GM21526 (cell line): ENCODE measurements around the gene CDKAL1.
"Not testable (repeated sequence)": the region's sequence is repeated elsewhere in the genome, so short reads cannot be mapped to it uniquely, and the experiment has no call there.

ENCODE experiments used
- ATAC-seq: cut with Tn5 transposase; IDR thresholded peaks from one replicate; pipeline ENCODE4 v1.9.1; 2021; ENCODE audit warnings: moderate library complexity; ENCODE audit not compliant: unreplicated experiment, low FRiP score

CDKAL1 gene

GRCh38 chr6:21034345-21034744, 500.1 kb downstream of the CDKAL1 start:
- no peak for ATAC-seq

GRCh38 chr6:21037453-21037852, 503.2 kb downstream of the CDKAL1 start:
- peak; percentile 75 for ATAC-seq

DNA sequence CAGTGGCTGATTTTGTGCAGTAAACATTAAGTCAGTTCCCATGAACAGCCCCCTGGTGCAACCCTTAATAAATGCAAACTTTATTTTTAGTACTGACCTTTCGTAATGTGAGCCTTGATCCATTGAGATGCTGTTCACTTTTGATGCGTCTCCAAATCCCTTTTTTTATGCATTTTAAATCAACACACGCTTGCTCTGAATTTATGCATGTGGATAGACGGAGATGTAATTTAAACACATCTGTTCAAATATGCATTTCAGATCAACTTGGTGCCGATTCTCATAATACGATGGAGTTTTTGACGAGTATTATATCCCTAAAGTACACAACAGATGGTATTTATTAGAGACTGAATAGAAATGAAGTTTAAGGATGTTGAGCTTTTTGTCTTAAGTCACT, 505.7 kb downstream of the CDKAL1 start:
- no peak for ATAC-seq

DNA sequence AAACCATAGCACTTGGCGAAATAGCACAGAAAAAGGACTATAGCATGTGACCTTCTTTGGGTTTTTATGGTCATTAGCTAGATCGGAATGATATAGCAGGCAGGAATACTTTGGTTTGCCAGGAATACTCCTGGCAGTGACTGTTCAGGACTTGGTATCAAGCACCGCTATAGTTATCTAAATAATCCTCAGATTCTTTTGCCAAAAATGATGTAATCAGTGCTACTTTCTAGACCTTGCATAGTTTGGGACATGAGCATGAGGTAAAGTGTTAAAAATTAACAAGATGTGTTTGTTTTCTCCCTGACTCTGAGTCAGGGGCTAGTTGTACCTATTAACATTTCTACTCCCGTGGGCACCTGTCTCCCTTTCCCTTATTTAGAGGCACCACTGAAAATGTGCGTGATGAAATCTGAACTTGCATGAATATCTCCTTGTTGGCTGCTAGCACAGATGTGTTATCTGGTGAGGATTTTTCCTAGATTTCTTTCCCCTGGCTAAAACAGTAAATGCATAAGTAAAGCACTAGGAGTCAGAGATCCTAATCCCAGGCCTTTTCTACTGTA, 511.0 kb downstream of the CDKAL1 start:
- no peak for ATAC-seq

- ATAC-seq = no peak
These were observed 512.0 kb downstream of the CDKAL1 start for GRCh38 chr6:21046276-21046675.

- ATAC-seq = no peak
These were observed 513.8 kb downstream of the CDKAL1 start for GRCh38 chr6:21048047-21048446.

GRCh38 chr6:21049148-21049547, 514.9 kb downstream of the CDKAL1 start:
- ATAC-seq = no peak

- ATAC-seq = no peak
These were observed 515.3 kb downstream of the CDKAL1 start for GRCh38 chr6:21049572-21049971.

DNA sequence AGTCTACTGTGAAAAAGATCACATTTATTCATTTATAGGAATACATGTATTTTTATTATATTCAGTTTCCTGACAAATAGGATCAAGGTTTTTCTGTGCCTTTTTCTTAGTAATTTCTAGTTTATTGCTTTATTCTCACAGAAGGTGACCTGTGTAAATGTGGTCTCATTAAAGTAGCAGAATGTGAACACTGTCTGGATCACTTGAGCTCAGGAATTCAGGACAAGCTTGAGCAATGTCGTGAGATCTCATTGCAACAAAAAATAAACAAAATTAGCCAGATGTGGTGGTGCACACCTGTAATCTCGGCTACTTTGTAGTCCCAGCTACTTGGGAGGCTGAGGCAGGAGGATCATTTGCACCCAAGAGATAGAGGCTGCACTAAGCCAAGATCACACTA, 516.7 kb downstream of the CDKAL1 start:
- ATAC-seq = no peak

GRCh38 chr6:21051777-21052176, 517.5 kb downstream of the CDKAL1 start:
- no peak for ATAC-seq

DNA sequence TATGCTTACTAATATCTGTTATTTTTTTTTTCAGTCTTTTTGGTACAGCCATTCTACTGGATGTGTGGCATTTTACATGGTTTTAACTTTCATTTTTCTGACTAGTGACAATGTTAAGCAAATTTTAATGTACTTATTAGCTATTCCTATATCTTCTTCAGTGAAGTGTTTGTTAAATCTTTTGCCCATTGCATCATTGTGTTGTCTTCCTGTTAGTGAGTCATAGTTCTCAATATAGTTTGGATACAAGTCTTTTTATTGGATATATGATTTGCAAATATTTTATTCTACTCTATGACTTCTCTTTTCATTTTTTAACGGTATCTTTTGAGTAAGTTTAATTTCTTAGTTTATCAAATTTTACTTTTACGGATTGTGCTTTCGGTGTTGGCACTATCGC, 519.4 kb downstream of the CDKAL1 start:
- no peak for ATAC-seq

DNA sequence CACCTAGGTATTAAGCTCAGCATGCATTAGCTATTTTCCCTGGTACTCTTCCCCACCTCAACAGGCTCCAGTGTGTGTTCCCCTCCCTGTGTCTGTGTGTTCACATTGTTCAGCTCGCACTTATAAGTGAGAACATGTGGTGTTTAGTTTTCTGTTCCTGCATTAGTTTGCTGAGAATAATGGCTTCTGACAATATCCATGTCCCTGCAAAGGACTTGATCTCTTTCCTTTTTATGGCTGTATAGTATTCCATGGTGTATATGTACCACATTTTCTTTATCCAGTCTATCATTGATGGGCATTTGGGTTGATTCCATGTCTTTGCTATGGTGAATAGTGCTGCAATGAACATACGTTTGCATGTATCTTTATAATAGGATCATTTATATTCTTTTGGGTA, 521.2 kb downstream of the CDKAL1 start:
- not testable (repeated sequence) for ATAC-seq

GRCh38 chr6:21061892-21062291, 527.6 kb downstream of the CDKAL1 start:
- ATAC-seq = no peak

DNA sequence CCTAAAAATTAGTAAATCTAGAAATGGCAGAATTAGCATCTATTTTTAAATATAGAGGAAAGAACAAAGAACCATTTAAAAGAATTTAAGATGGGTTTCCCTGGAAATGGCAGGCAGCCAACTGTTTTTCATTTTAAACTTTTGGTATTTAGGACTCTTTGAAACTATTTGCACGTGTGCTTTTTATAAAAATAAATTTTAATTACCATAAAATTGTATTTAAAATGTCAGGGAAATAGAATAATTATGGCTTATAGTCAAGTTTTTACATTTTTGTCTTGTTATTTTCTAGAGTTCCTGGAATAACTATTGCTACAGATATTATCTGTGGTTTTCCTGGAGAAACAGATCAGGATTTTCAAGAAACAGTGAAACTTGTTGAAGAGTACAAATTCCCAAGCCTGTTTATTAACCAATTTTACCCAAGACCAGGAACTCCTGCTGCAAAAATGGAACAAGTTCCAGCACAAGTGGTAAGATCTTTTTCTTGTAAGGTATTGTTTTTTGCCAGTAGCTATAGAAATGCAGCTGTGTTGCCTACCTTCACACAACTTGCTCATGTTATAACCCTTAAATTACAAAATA, 530.6 kb downstream of the CDKAL1 start:
- no peak for ATAC-seq

GRCh38 chr6:21067521-21067920, 533.3 kb downstream of the CDKAL1 start:
- ATAC-seq = no peak

DNA sequence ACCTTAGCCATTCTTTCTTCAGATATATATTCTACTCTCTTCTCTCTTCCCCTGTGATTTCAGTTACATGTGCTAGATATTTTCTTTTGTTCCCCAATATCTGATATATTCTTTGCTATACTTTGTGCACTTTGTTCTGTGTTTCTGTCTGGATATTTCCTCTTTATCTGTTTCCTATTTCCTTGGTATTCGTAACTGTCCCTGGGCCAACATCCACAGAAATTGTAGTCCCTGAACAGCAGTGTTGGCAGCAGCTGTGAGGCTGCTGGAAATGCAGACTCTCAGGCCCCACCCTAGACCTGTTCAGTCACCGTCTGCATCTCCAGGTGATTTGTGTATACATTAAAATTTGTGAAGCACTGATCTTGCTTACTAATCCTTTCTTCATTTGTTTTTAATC, 536.4 kb downstream of the CDKAL1 start:
- ATAC-seq = no peak

- ATAC-seq = no peak
These were observed 537.7 kb downstream of the CDKAL1 start for GRCh38 chr6:21071780-21072468.

- ATAC-seq = no peak
These were observed 539.1 kb downstream of the CDKAL1 start for GRCh38 chr6:21073318-21073839.

DNA sequence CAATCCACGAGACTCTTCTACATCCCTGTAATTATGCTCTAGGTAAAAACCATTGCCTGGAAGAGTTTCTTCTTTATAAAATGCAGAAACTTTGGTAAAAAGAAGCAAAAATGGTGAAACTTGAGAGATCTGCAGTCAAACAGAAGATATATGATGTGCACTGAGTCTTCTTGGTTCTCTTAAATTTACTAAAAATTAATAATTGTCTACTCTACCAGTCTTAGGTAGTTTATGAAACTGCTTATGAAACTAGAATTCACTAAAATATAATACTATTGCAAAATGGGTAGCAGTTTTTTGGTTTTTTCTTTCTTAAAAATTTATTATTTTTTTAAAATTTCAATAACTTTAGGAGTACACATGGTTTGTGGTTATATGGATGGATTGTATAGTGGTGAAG, 540.2 kb downstream of the CDKAL1 start:
- ATAC-seq = no peak

DNA sequence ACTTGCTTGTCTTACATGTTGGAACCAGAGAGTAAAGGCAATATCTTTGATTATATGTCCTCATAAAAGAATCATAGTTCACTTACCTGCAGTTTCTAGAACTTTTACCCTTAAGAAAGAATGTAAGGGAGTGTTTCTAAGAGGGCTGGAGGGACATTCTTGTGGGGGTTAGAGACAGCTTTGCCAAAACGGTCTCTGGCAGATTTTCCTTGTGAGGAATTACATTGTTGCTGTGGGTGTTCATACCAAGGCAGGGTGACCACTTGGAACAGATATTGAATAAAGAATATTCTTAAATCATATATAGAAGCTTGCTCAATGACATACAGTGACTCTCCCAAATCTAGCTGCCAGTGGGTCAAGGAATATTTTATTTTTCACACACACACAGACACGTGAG, 541.7 kb downstream of the CDKAL1 start:
- ATAC-seq = no peak

- ATAC-seq = no peak
These were observed 544.2 kb downstream of the CDKAL1 start for GRCh38 chr6:21078497-21078896.

GRCh38 chr6:21079468-21080048, 545.3 kb downstream of the CDKAL1 start:
- ATAC-seq = no peak
